Omental fat pad (tissue), 4 donors: Measurements from ENCODE around the gene PRMT5. TPM values are rescaled to one million over a fixed set of nuclear protein-coding genes. Genes with fewer than 3 reads are reported as not detected.

Experiments used
- ATAC-seq: fragments of 150-250 bp; one replicate; pipeline ENCODE4 v1.9.1; 2016; ENCODE audit warnings: mild to moderate bottlenecking, moderate library complexity; ENCODE audit not compliant: low FRiP score
- DNase-seq: peaks from one replicate; pipeline ENCODE4 v3.0.0-alpha.2; 2019; ENCODE audit warnings: low spot score
- total RNA-seq, 4 donors: library from RNA; depleted of rRNA; stranded (reverse); fragments of >200 nt; gene quantifications; one replicate each; pipeline ENCODE4 v1.1.0, GENCODE V29; 2016
- TF ChIP-seq, protein P1 (sequence below), 3 donors: fragments of 450-650 bp; IDR thresholded peaks; one replicate each; pipeline ENCODE4 v1.5.1; 2016 to 2017; ENCODE audit warnings: antibody characterized with exemption in 3 of 3, mild to moderate bottlenecking in 3 of 3, moderate library complexity in 2 of 3

PRMT5 gene
- total RNA-seq, 4 donors from 2014 or later, result 38.8 to 54.9 (median 49.6) TPM

DNA sequence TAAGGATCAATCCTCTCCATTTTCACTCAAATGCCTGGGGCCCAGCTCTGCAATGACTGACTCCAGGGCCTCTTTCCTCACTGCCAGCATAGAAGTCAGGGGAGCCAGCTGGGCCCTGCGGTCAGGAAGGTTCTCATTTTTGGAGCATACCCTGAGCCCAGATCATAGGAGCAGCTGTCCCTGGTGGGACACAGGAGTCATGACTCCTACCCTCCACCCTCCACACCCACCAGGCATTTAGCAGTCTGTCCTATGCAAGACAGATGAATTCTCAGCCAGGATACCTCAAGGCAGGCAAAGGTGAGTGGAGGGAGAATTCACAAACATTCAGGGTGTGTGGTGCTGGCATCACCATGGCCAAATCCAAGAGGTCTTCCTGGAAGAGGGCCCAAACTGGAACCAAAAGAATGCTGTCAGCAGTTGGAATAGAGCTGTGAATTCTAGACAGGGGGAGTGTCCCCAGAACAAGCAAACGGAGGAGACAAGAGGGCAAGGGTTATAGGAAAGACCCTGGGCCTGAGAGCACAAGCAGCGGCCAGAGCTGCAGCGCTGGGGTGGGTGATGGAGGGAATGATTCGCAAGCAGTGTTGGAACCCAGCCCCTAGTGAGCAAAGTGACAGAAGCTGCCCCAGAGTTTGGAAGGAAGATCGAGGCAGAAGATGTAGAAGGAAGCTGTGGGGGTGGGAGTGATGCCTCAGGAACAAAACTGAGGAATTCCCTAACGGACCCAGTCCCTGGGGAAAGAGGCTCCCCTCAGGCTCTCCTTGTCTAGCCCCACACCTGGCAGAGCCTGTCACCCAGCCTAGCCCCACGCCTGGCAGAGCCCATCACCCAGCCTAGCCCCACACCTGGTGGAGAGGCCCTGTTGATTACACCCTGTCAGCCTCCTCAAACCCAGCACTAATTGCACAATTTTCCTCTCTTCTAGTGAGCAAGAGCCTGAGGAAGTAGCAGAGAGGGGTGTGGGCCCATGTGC lies 50.6 kb downstream of the PRMT5 start:
- DNase-seq (no peak), ATAC-seq (no peak)
- TF ChIP-seq, protein P1, sequence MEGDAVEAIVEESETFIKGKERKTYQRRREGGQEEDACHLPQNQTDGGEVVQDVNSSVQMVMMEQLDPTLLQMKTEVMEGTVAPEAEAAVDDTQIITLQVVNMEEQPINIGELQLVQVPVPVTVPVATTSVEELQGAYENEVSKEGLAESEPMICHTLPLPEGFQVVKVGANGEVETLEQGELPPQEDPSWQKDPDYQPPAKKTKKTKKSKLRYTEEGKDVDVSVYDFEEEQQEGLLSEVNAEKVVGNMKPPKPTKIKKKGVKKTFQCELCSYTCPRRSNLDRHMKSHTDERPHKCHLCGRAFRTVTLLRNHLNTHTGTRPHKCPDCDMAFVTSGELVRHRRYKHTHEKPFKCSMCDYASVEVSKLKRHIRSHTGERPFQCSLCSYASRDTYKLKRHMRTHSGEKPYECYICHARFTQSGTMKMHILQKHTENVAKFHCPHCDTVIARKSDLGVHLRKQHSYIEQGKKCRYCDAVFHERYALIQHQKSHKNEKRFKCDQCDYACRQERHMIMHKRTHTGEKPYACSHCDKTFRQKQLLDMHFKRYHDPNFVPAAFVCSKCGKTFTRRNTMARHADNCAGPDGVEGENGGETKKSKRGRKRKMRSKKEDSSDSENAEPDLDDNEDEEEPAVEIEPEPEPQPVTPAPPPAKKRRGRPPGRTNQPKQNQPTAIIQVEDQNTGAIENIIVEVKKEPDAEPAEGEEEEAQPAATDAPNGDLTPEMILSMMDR (IDR thresholded peaks at IDR 0.05), result no peak

- TF ChIP-seq, protein P1 (IDR thresholded peaks at IDR 0.05), result no peak
- no peak for DNase-seq
- no peak for ATAC-seq
These were observed 52.1 kb downstream of the PRMT5 start for GRCh38 chr14:22877000-22877501.

DNA sequence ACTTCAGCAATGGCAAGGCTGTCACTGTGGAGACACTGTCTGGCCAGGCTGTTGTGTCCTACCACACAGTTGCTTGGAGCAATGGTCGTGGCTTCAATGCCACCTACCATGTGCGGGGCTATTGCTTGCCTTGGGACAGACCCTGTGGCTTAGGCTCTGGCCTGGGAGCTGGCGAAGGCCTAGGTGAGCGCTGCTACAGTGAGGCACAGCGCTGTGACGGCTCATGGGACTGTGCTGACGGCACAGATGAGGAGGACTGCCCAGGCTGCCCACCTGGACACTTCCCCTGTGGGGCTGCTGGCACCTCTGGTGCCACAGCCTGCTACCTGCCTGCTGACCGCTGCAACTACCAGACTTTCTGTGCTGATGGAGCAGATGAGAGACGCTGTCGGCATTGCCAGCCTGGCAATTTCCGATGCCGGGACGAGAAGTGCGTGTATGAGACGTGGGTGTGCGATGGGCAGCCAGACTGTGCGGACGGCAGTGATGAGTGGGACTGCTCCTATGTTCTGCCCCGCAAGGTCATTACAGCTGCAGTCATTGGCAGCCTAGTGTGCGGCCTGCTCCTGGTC lies 53.3 kb downstream of the PRMT5 start:
- DNase-seq (no peak), ATAC-seq (no peak)
- TF ChIP-seq, protein P1 (IDR thresholded peaks at IDR 0.05), result no peak

- ATAC-seq (no peak), DNase-seq (no peak)
- TF ChIP-seq, protein P1 (IDR thresholded peaks at IDR 0.05), result no peak
These were observed 54.0 kb downstream of the PRMT5 start for GRCh38 chr14:22875003-22875747.

- TF ChIP-seq, protein P1 (IDR thresholded peaks at IDR 0.05), result no peak
- DNase-seq (no peak), ATAC-seq (no peak)
These were observed 56.2 kb downstream of the PRMT5 start for GRCh38 chr14:22872833-22873520.

GRCh38 chr14:22872033-22872832 lies 56.9 kb downstream of the PRMT5 start:
- DNase-seq (peak; percentile 79), ATAC-seq (peak; percentile 82)
- TF ChIP-seq, protein P1 (IDR thresholded peaks at IDR 0.05), result peak in 2 of 3 donors; percentile 76 to 80
